ENCODE data around the gene KLRC2. TPM values are rescaled to one million over a fixed set of nuclear protein-coding genes. Genes with fewer than 3 reads are reported as not detected.

KLRC2 gene
- polyA plus RNA-seq, 4 donors: 0.36 TPM; not detected in 3

Other genes starting within 250 kb of the KLRC2 start
- 10 to 100 TPM; 53.3 to 84.8 (median 67.4) TPM for gene GABARAPL1, start 223.1 kb downstream of the KLRC2 start, polyA plus RNA-seq (ENCODE audit: insufficient read length in 4 of 4)
- gene KLRD1, start 128.1 kb downstream of the KLRC2 start, polyA plus RNA-seq (ENCODE audit: insufficient read length in 4 of 4): under 1 TPM; 0.22 to 0.75 (median 0.59) TPM
- 1 to 10 TPM in 1 of 4 donors, under 1 TPM in 3; 0.63 to 1.0 (median 0.84) TPM for gene KLRK1, start 46.0 kb downstream of the KLRC2 start, polyA plus RNA-seq (ENCODE audit: insufficient read length in 4 of 4)
- not detected for gene KLRC4, start 26.3 kb downstream of the KLRC2 start, polyA plus RNA-seq (ENCODE audit: insufficient read length in 4 of 4)
- not detected for gene KLRC3, start 15.4 kb downstream of the KLRC2 start, polyA plus RNA-seq (ENCODE audit: insufficient read length in 4 of 4)
- gene KLRC1, start 17.4 kb upstream of the KLRC2 start, polyA plus RNA-seq (ENCODE audit: insufficient read length in 4 of 4): 1 to 10 TPM in 1 of 4 donors, under 1 TPM in 3; 0.49 to 1.1 (median 0.71) TPM
- gene EIF2S3B, start 69.9 kb upstream of the KLRC2 start, polyA plus RNA-seq (ENCODE audit: insufficient read length in 4 of 4): 1 to 10 TPM in 3 of 4 donors, under 1 TPM in 1; 0.56 to 9.5 (median 4.7) TPM
- 10 to 100 TPM; 38.5 to 50.0 (median 41.1) TPM for gene MAGOHB, start 177.6 kb upstream of the KLRC2 start, polyA plus RNA-seq (ENCODE audit: insufficient read length in 4 of 4)
- gene STYK1, start 238.0 kb upstream of the KLRC2 start, polyA plus RNA-seq (ENCODE audit: insufficient read length in 4 of 4): 1 to 10 TPM in 2 of 4 donors, under 1 TPM in 2; 0.10 to 1.7 (median 0.99) TPM